ENCODE results near the gene ADCY6. TPM values are rescaled to one million over a fixed set of nuclear protein-coding genes. Genes with fewer than 3 reads are reported as not detected.

ADCY6 gene
- total RNA-seq, 1 experiment from 2014 or later, result 31.1 TPM

GRCh38 chr12:48823281-48823680 lies 34.4 kb upstream of the ADCY6 start:
- Histone ChIP-seq H3K4me2 (ENCODE audit: insufficient read depth, insufficient read length, low read length) (no peak overlapping the region), H4K20me1 (ENCODE audit: control insufficient read depth, insufficient read depth, insufficient read length) (no peaks in the 10 kb centered on the region), H3K4ac (ENCODE audit: low read depth, low read length) (no peak overlapping the region), H2BK120ac (ENCODE audit: low read depth, low read length, poor library complexity, severe bottlenecking) (no peak overlapping the region), H2BK20ac (ENCODE audit: low read depth, low read length, poor library complexity, severe bottlenecking) (no peak overlapping the region), H3K9me3 (ENCODE audit: control insufficient read depth, low read depth, low read length) (no peaks in the 10 kb centered on the region), H2AK5ac (ENCODE audit: insufficient read length, low read length) (no peak overlapping the region), H3K23ac (ENCODE audit: insufficient read length, low read depth, low read length) (no peak overlapping the region), H2BK15ac (ENCODE audit: low read depth, low read length) (no peak overlapping the region), H3K27me3 (ENCODE audit: insufficient read depth, low read length) (no peaks in the 10 kb centered on the region; the same call in 1 of the 2 replicates), H2AFZ (ENCODE audit: low read length) (no peak overlapping the region), H3T11ph (ENCODE audit: low read length) (no peak overlapping the region), H3K4me1 (ENCODE audit: insufficient read depth, low read length) (no peaks in the 10 kb centered on the region), H3K9ac (ENCODE audit: extremely low read depth, insufficient read length, low read length) (no peak overlapping the region), H3K23me2 (ENCODE audit: insufficient read length, low read depth, low read length, poor library complexity, severe bottlenecking) (peaks cover 4% of the 10 kb centered on the region), H4K8ac (replicated peaks; ENCODE audit: insufficient read length, low read depth, low read length) (no peak overlapping the region), H4K91ac (ENCODE audit: insufficient read length, low read depth, low read length) (no peak overlapping the region), H3K14ac (ENCODE audit: insufficient read depth, low read length) (no peak overlapping the region), H3K79me1 (ENCODE audit: insufficient read depth, low read depth, low read length, poor library complexity, severe bottlenecking) (no peaks in the 10 kb centered on the region), H3K56ac (ENCODE audit: insufficient read length, low read depth, low read length) (no peak overlapping the region), H2BK12ac (ENCODE audit: insufficient read length, low read depth, low read length) (no peak overlapping the region), H3K79me2 (ENCODE audit: insufficient read depth, low read length) (no peaks in the 10 kb centered on the region), H3K18ac (ENCODE audit: insufficient read length, low read depth, low read length) (no peak overlapping the region), H2BK5ac (ENCODE audit: insufficient read length, low read length) (no peak overlapping the region), H3K27ac (ENCODE audit: insufficient read length, low read depth, low read length) (no peak overlapping the region), H4K5ac (ENCODE audit: insufficient read length, low read depth, low read length) (no peak overlapping the region)
- H3K36me3 Mint-ChIP-seq (ENCODE audit: insufficient read depth in 1 of 3, low read depth in 3 of 3), result peaks cover 2 to 46% (median 23%) of the 10 kb centered on the region in 3 experiments; a peak in 5 of 7 replicates
- no peaks in the 10 kb centered on the region for H3K9me3 Mint-ChIP-seq
- H3K4me1 Mint-ChIP-seq, result peaks cover 32 to 42% of the 10 kb centered on the region in 2 experiments
- no peak for TF ChIP-seq CTCF (conservative IDR thresholded peaks at IDR 0.05)
- no CpG with 5 or more reads among the region's 11 CpGs for WGBS (ENCODE audit: extremely low coverage, insufficient read length, low lambda C conversion rate)
- no peak overlapping the region for H3K27ac Mint-ChIP-seq
- no peak for DNase-seq
- H3K4me3 Mint-ChIP-seq, result peak overlapping the region in 1 of 2 experiments; percentile 40; a peak in 1 of 5 replicates
- H3K27me3 Mint-ChIP-seq (ENCODE audit: low read depth), result peaks cover 10% of the 10 kb centered on the region
